ENCODE results near the gene SIRT3.
"Not testable (repeated sequence)": the region's sequence is repeated elsewhere in the genome, so short reads cannot be mapped to it uniquely, and the experiment has no call there.

GRCh38 chr11:191490-192478 is 44.4 kb downstream of the SIRT3 start:
- TF ChIP-seq CTCF (IDR thresholded peaks at IDR 0.05): peak in 1 of 3 experiments; percentile 13
- TF ChIP-seq POLR2A (IDR thresholded peaks at IDR 0.05): not testable (repeated sequence)
